ENCODE data around the gene KRT17. TPM values are rescaled to one million over a fixed set of nuclear protein-coding genes. Genes with fewer than 3 reads are reported as not detected.
A peak's percentile ranks its signal among the peaks of the same experiment; 100 is the strongest.
"Not testable (repeated sequence)": the region's sequence is repeated elsewhere in the genome, so short reads cannot be mapped to it uniquely, and the experiment has no call there.

KRT17 gene
- total RNA-seq, 1 donor, result not detected

- DNase-seq (ENCODE audit: low read depth in 2 of 3, low spot score in 2 of 3), result no peak
Observed at GRCh38 chr17:41636652-41637051, 12.3 kb upstream of the KRT17 start.

- no peak for DNase-seq (ENCODE audit: low read depth in 2 of 3, low spot score in 2 of 3)
Observed at GRCh38 chr17:41635121-41636097, 11.0 kb upstream of the KRT17 start.

DNA sequence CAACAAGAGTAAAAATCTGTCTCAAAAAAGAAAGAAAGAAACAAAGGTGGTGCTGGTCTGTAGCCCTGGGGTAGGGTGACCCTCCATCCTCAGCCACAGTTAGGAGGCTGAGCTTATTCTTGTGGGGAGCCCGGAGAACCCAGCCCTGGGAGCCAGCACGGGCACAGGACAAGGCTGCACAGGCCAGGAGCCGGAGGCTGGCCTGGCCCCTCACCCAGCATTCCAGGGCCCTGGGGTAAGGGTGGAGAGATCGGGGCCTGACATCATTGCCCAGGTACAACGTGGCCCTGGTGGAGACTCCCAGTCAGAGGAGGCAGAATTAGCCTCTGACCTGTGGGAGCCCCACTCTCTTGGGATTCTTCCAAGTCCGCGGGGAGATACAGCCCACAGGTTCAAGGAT is 10.3 kb upstream of the KRT17 start:
- no peak for DNase-seq (ENCODE audit: low read depth in 2 of 3, low spot score in 2 of 3)

DNA sequence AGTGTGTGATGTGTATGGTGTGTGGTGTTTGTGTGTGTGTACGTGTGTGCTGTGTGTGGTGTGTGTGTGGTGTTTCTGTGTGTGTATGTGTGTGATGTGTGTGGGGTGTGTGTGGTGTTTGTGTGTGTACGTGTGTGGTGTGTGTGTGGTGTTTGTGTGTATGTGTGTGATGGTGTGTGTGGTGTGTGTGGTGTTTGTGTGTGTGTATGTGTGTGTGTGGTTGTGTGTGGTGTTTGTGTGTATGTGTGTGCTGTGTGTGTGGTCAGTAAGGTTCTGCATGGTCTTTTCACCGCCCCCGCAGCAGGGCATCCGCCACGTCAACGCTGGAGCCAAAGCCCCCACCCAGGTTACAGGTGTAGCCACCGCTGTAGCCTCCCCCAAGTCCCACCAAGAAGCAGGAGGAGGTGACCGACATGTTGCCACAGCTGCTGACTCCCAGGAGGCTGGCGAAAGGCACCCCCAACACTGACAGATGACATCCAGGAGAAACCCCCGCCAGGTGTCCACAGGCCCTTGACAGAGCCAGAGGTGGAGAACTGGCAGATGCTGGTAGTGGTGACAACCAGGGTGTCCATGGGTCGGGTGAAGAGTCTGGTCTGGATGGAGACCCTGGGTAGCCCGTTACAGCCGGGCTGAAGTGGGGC is 9.3 kb upstream of the KRT17 start:
- peak in 1 of 3 donors; percentile 28 for DNase-seq (ENCODE audit: low read depth in 2 of 3, low spot score in 2 of 3)

DNA sequence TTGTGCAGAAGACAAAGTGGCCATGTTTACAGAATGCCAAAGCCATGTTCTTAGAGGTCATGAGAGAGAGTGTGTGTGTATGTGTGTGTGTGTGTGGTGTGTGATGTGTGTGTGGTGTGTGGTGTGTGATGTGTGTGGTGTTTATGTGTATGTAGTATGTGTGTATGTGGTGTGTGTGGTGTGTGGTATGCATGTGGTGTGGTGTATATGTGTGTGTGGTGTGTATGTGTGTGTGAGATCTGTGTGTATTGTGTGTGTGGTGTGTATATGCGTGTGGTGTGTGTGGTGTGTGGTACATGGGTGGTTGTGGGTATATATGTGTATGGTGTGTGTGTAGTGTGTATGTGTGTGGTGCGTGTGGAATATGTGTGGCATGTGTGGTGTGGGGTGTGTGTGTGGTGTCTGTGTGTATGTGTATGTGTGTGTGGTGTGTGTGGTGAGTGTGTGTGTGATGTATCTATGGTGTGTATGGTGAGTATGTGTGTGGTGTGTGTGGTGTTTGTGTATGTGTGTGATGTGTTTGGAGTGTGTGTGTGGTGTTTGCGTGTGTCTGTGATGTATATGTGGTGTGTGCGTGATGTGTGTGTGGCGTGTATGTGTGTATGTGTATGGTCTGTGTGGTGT is 8.2 kb upstream of the KRT17 start:
- DNase-seq (ENCODE audit: low read depth in 2 of 3, low spot score in 2 of 3), result no peak

- no peak for DNase-seq (ENCODE audit: low read depth in 2 of 3, low spot score in 2 of 3)
Observed at GRCh38 chr17:41631898-41632285, 7.5 kb upstream of the KRT17 start.

DNA sequence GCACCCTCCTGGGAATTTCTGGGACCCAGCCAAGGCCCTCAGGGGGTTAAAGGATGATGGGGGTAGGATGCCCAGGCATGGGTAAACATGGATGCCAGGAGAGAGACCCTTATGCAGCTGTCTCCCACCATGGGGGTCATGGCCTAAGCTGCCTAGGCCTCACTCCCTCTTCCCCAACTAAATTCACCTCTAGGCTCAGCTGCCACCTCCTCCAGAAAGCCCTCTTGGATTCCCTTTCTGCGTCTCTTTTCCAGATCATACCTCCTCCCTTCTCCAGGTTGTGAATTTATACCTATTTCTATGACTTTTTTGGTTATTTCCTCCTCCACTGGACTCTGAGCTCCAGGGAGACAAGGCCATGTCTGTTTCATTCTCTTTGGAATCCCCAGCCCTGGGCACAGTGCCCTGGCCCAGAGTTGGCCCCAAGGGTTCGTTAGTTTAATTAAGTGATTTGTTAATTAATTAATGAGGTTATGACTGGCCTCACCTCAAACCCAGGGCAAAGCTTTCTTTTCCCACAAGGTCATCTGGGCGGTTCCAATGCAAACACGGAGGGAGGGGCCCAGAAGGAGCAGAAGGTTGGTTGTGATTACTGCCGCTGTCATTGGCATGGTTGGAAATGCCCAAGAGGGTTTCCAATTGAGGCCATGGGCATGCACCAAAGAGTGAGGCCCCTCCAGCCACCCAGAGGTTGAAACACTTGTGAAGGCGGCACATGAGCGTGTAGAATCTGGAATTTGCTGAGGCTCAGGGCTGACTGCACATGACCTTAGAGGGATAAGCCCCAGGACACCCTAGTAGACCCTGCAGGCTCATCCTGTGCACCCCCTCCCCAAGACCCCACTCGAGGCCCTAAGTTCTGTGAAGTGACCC is 6.9 kb upstream of the KRT17 start:
- no peak for DNase-seq (ENCODE audit: low read depth in 2 of 3, low spot score in 2 of 3)

- no peak for DNase-seq (ENCODE audit: low read depth in 2 of 3, low spot score in 2 of 3)
Observed at GRCh38 chr17:41629826-41630670, 5.7 kb upstream of the KRT17 start.

DNA sequence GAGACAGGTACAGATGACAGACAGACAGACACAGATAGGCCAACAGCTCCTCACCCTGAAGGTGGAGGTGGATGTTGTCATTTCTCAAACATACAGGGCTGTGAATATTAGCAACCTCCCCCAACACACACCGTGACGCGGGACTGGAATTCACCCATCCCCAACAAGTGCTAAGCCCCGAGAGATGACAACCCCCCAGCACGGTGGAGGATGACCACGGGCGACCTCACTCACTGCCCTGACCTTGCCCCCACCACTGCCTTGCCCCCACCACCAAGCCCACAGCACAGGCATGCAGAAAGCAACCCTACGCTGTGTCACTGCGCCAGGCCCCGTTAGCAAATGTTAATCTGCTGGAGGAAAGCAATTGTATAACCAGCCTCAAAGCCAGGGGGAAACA is 4.9 kb upstream of the KRT17 start:
- no peak for DNase-seq (ENCODE audit: low read depth in 2 of 3, low spot score in 2 of 3)

GRCh38 chr17:41628621-41629255 is 4.4 kb upstream of the KRT17 start:
- not testable (repeated sequence) for DNase-seq (ENCODE audit: low read depth in 2 of 3, low spot score in 2 of 3)

- DNase-seq (ENCODE audit: low read depth in 2 of 3, low spot score in 2 of 3), result not testable (repeated sequence)
Observed at GRCh38 chr17:41628073-41628370, 3.6 kb upstream of the KRT17 start.

GRCh38 chr17:41627316-41628072 is 3.1 kb upstream of the KRT17 start:
- no peak for DNase-seq (ENCODE audit: low read depth in 2 of 3, low spot score in 2 of 3)

DNA sequence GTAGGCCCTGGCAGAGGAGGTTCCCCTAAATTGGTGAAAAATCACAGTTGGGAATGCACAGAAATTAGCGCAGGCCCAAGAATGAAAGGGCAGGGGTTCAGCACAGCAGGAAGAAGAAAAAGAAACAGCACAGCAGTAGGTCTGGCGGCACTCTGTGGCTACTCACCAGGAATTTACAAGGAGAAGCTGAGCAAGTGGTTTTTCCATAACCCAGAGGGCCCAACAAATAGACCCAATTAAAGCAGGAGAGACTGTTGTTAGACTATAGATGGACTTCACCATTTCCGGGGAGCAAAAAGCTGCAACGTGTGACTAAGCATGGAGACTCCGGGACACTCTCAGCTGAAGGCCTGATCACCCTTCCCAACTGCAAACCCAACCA is 2.5 kb upstream of the KRT17 start:
- not testable (repeated sequence) for DNase-seq (ENCODE audit: low read depth in 2 of 3, low spot score in 2 of 3)

GRCh38 chr17:41626028-41626913 is 1.9 kb upstream of the KRT17 start:
- DNase-seq (ENCODE audit: low read depth in 2 of 3, low spot score in 2 of 3), result not testable (repeated sequence)

DNA sequence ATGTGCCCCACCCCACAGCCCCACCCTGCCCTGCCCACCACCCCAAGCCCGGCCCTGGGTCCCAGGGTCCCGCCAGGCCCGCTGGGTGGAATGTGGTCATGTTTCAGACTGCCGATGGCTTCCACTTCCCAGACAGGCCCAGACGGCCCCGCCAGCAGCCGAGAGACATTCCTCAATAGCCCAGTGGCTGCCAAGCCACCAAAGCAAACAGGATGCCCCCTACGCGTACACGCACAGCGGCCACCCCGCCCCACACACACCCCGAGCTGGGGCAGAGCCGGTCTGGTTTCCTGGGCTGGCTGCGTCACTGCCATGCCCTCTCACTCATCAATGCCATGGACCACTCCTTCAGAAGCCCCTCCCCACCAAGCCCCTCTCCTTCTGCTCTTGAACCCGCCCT is 1.2 kb upstream of the KRT17 start:
- DNase-seq (ENCODE audit: low read depth in 2 of 3, low spot score in 2 of 3), result no peak

GRCh38 chr17:41623184-41623861 is 1.1 kb downstream of the KRT17 start:
- DNase-seq (ENCODE audit: low read depth in 2 of 3, low spot score in 2 of 3), result not testable (repeated sequence)
